Suppressor macrophage treated with lipopolysaccharide for 1 hour (primary cell): ENCODE results near the gene WASF2.
"Not testable (repeated sequence)": the region's sequence is repeated elsewhere in the genome, so short reads cannot be mapped to it uniquely, and the experiment has no call there.

ENCODE experiments used
- DNase-seq, 3 donors: peaks; one replicate each; pipeline ENCODE4 v3.0.0-alpha.2; 2020 to 2022

WASF2 gene

GRCh38 chr1:27447399-27447798 is 42.6 kb downstream of the WASF2 start:
- DNase-seq: no peak

DNA sequence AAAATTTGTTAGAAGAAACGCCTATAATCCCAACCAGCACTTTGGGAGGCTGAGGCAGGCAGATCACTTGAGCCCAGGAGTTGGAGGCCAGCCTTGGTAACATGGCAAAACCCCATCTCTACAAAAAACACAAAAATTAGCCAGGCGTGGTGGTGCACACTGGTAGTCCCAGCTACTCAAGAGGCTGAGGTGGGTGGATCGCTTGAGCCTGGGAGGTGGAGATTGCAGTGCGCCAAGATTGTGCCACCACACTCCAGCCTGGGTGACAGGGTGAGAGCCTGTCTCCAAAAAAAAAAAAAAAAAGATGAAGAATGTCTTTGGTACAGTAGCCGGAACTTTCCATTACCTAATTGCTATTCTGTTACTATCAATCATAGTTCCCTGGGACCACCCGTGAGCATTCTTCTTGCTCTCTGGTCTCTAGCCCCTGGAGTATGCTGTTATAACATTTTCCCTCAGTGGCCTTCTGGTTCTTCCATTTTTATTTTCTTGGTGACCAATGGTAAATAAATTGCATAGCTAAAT is 43.4 kb downstream of the WASF2 start:
- DNase-seq: no peak

DNA sequence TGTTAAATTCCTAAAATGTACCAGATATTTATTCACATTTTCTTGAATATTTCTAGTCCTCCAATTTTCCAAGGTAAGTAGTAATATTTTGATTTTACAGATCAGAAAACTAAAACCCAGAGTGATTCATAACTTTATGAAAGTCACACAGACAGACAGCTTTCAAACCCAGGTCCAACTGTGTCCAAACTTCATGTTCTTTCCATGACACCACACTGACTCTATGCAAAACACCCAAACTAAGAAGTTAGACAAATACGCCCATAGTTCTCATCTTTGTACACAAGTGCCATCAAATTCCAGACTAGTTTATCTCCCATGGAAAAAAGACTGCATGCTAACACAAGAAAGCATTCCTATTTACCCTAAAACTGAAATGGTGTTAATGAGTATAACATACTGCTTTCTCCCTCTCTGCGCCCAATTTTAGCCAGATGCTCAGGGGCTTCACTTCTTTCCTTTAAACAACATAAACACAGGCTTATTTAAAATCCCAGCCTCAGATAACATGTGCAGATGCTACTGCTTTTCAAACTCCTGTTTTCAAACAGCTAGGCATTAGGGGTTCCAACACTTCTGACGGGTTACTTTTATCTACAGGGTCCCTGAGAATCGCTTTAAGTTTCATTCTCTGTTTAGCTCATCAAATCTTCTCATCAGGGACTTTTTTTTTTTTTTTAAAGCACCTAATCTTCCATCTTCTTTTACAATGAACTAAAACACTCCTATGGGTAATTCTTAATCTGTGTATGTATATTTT is 44.6 kb downstream of the WASF2 start:
- no peak for DNase-seq

DNA sequence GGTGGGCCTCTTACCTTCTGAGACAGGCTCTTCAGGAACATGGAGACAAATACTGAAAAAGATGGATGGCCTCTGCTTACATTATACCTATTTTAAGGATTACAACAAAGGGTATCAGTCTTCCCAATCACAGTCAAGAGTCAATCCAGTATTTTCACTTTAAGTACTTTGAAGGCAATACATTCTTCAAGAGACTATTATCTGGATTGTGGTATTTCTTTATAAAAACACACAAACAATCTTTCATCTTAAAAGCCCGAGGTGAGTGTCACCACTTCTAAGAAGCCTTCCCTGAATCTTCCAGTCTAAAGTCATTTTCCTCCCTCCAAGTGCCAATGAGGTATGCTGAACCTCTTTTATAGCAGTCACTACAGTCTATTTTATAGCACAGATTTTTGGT is 45.3 kb downstream of the WASF2 start:
- DNase-seq: no peak

DNA sequence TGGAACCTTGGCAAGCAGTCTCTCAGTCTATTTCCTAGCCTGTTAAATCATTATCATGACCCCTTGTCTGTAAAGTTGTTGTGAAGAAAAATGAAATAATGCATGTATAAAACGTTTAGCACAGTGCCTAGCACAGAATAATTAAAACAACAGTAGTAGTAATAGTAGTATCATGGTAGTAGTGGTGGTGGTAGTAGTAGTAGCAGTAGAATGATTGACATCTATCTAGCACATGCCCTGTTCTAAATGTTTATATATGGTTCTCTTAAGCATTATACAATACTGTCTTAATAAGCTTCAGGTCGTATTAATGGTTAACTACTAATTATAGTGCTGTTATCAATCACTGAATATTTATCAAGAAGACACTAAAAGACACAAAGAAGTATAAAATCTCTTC is 50.8 kb downstream of the WASF2 start:
- no peak for DNase-seq

- DNase-seq: peak; percentile 73 to 85 (median 83)
These were observed 51.3 kb downstream of the WASF2 start for GRCh38 chr1:27438621-27439061.

GRCh38 chr1:27436204-27437159 is 53.5 kb downstream of the WASF2 start:
- peak; percentile 80 to 91 (median 85) for DNase-seq

- peak; percentile 85 to 93 (median 93) for DNase-seq
These were observed 54.3 kb downstream of the WASF2 start for GRCh38 chr1:27435566-27436203.

GRCh38 chr1:27433706-27434105 is 56.3 kb downstream of the WASF2 start:
- peak in 2 of 3 donors; percentile 51 to 63 for DNase-seq

DNA sequence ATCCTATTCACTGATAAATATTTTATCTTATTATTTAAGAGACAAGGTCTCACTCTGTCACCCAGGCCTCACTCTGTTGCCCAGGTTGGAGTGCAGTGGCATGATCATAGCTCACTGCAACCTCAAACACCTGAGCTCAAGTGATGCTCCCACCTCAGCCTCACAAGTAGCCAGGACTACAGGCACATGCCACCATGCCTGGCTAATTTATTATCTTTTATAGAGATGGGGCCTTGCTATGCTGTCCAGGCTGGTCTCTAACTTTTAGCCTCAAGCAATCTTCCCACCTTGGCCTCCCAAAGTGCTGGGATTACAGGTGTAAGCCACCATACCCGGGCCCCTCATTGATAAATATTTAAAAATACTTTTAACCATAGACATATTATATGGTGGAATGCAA is 57.2 kb downstream of the WASF2 start:
- not testable (repeated sequence) for DNase-seq

DNA sequence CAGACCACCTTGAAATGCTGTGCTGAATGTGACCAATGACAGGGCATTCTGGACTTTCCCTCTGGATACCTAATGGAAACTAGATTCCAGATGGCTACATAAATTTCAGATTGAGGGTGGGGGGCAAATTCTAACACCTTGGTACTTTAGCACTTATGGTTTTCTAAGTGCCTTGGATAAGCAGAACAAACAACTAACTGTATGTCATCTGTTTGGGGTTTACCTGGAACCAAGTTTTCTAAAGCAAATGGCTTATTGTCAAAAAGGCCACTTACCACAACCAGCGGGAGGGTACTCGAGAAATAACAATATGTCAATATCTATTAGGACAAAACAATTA is 58.4 kb downstream of the WASF2 start:
- no peak for DNase-seq

- DNase-seq: peak; percentile 74 to 88 (median 78)
These were observed 58.9 kb downstream of the WASF2 start for GRCh38 chr1:27430903-27431600.

DNA sequence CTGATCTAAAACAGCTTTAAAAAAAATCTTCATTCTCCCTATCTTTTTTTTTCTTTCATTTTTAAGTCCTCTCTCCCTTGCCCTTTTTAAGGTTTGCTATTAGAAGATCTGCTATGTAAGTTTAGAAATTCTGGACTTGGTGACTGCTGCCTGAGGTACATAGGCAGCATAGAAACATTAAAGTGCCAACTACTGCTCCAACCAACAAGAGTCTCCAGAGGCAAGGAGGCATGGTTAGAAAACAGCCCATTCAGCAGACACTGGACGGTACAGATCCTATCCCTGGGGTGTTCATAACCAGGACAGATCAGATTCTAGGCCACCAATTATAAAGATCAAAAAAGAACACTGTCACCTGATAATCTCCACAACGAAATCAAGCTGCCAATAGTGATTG is 60.9 kb downstream of the WASF2 start:
- no peak for DNase-seq

DNA sequence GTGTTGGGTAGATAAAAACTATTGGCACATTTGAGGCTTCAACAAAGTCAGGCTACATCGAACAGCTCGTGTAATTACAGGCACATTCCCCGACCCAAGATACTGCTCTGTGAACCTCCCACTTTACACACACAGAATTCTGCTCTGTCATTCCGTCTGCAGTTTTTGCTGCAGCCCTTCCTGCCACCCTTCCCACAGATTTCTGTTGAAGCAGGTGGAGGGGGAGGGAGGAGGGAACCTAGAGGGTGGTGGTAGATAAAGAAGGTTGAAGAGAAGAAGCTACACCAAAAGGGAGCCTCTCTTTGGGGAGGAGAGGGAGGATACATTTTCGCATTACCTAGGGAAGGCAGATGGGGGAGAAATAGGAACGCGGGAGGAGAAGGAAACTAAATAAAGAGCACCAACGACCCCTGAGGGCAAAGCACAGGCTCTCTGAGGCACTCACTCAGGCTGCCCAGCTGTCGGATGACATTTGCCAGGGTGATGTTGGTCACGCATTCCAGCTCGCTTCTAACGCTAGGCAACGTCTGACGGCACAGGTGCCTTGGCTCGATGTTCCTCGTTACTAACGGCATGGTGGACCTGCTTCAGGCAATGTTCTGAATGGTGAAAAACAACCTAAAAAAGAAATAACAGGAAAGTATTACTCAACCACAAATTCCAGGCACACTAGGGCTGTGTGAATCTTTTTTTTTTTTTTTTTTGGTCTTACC is 61.5 kb downstream of the WASF2 start:
- DNase-seq: no peak

DNA sequence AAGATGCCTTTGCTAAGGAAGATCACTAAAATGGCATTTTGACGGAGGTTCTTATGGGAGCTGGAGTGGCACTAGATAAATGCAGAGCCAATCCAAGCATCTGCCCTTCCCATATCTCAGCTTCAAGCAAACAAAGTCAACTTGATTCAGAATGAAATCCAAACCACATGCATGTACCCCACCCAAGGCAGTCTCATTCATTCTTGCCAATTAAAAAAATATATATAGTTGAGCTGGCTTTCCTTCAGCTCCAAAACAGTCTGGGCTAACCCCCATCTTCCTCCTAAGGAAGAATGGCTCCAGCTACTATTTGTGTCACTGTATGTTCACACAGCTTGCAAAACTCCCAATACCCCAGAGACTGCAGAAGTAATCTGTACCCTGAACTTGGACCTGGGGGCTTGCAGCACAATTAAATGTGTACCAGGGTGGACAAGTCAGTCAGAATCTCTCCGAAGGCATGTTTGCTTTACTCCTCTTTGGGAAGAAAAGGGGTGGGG is 62.1 kb downstream of the WASF2 start:
- no peak for DNase-seq

DNA sequence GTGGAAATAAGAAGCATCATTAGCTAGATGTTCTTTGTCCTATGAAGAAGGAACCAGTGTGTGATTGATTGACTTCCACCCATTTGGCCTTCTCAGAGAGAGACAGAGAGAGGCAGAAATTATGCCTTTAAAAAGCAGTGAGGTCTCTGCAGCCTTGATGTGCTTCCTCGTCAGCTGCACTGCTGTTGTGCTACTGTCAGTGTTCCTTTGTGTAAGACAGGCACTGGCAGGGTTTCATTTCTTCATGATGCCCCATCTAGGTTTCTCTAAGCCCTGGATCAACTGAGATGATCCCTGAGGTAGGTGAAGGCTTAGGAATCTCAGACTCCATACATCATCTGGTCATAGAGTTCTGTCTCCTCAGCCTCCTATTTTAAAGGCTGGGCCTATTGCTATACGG is 62.6 kb downstream of the WASF2 start:
- no peak for DNase-seq

- DNase-seq: no peak
These were observed 66.3 kb downstream of the WASF2 start for GRCh38 chr1:27423709-27424108.

DNA sequence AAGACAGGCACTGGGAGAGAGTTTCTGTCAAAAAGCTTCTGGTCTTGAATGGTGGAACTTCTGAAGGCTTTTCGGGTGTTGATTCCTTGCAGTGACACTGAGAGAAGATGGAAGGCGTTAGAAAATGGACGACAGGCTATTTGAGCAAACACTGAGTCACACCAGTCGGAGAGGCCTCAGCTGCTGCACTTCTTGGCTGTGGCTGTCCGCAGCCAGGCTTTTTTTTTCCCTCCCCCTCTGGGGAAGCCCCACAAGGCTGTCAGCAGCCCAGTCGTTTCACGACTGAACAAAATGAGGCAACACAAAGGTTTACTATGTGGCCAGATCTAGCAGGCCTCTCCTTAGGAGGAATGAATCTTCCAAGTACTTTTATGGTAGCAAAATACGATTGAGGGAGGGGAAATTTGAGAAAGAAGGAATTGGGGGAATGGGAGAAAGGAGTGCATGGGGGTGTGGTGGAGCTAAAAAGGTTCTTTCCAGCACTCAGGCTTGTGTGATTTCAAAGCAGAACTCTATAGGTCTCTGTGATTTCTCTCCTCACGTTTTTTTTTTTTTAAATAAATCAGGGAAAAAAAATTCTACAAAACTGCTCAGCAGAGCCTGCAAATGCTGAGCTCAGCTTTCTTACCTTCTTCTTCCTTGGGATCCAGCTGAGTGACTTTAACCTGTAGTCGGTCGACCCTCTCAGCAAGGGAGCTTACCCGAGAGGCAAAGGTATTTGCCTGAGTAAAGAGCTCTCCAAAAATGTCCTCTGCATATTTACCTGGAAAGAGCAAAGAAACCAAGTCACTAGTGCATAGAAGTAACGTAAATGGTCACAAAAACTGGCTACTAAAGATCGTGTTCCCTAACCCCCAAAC is 71.4 kb downstream of the WASF2 start:
- DNase-seq: peak; percentile 74 to 81 (median 77)

DNA sequence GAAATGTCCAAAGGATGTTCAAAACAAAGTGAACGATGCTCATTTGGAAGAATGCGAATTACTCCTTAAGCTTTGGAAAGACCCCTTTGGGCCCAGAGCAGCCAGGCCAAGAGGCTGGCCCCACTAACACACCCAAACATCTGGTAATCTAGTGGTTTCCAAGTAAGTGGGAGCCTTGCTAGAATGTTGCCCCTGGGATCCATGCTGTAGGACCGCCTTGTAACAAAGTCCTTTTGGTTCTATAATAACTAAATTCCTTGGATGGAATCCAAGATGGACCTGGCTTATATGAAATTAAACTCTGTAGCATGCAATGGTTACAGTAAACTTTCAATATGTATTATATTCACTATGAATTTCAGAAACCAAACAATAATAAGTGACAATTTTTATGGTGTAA is 72.3 kb downstream of the WASF2 start:
- no peak for DNase-seq

DNA sequence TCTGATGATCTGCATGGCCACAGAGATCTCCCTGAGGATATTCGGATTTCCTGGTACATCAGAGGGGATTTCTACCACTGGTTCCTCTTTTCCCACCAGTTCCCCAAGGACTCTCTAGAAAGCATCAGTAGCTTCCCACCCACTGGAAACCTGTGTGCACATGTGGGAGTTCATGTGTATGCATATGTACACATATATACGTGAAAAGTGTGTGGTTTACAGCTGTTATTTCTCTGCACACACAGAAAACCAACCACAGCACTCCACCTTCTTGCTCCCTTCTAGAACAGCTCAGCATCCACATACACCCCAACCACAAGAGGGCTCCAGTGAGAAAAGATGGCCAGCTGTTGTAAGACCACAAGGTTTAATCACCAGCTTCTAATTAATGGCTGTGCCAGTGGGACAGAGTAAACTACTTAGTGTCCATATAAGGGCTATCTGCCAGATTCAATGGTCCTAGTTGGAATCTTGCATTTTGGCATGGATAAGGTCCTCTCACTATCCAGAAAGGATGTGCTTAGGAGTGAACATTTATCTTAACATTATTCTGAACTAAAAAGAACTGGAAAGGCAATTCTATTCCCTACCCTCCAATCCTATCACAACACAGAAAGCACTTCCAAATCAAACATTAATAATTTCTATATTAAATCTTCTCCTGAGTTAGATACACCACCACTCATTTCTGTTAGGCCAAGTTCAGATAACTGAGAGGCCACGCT is 73.4 kb downstream of the WASF2 start:
- peak; percentile 68 to 74 (median 72) for DNase-seq
